ENCODE data around the gene MN1.

Gene MN1

DNA sequence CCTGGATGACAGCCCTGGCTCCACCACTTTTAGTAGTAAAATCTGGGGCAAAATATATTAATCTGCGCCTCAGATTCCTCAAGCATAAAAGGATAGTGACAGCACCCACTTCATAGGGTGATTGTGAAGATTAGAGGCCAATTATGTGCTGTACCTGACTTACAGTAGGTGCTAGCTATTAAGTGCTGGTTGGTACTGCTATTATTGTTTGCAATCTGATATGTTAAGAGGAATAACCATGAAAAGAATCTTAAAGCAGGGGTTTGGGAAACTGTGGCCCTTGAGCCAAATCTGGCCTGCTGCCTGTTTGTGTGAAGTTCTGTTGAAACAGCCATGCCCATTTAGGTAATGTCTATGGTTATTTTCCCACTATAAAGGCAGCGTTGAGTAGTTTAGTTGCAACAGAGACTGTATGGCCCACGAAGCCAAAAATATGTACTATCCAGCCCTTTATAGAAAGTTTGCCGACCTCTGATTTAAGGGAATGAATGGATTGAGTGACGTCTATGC is 44.7 kb upstream of the MN1 start:
- no peak overlapping the region for H3K27ac ChIP-seq
- H3K27me3 ChIP-seq (ENCODE audit: control insufficient read depth, insufficient read depth, low read length), result no peaks in the 10 kb centered on the region
- no peaks in the 10 kb centered on the region for H3K9me3 ChIP-seq (ENCODE audit: control insufficient read depth, low read length)
- no peak for TF ChIP-seq CTCF (IDR thresholded peaks at IDR 0.05)
- H3K9ac ChIP-seq, result no peak overlapping the region
- H3K4me3 ChIP-seq (ENCODE audit: low read depth, low read length), result no peak overlapping the region
- no peaks in the 10 kb centered on the region for H3K36me3 ChIP-seq (ENCODE audit: control insufficient read depth, insufficient read depth, low read length)
- no peak overlapping the region for H3K4me2 ChIP-seq (ENCODE audit: low read length)
- H3K4me1 ChIP-seq, result no peaks in the 10 kb centered on the region
- H3K79me2 ChIP-seq, result no peaks in the 10 kb centered on the region
- H2AFZ ChIP-seq, result no peak overlapping the region

- Histone ChIP-seq H3K36me3 (ENCODE audit: control insufficient read depth, insufficient read depth, low read length) (no peaks in the 10 kb centered on the region), H3K4me2 (ENCODE audit: low read length) (no peak overlapping the region), H3K79me2 (no peaks in the 10 kb centered on the region), H3K27ac (no peak overlapping the region), H3K9ac (no peak overlapping the region), H2AFZ (no peak overlapping the region), H3K27me3 (ENCODE audit: control insufficient read depth, insufficient read depth, low read length) (no peaks in the 10 kb centered on the region), H3K4me3 (ENCODE audit: low read depth, low read length) (no peak overlapping the region), H3K4me1 (no peaks in the 10 kb centered on the region), H3K9me3 (ENCODE audit: control insufficient read depth, low read length) (no peaks in the 10 kb centered on the region)
- no peak for TF ChIP-seq CTCF (IDR thresholded peaks at IDR 0.05)
These were observed 44.1 kb upstream of the MN1 start for GRCh38 chr22:27845644-27846043.

DNA sequence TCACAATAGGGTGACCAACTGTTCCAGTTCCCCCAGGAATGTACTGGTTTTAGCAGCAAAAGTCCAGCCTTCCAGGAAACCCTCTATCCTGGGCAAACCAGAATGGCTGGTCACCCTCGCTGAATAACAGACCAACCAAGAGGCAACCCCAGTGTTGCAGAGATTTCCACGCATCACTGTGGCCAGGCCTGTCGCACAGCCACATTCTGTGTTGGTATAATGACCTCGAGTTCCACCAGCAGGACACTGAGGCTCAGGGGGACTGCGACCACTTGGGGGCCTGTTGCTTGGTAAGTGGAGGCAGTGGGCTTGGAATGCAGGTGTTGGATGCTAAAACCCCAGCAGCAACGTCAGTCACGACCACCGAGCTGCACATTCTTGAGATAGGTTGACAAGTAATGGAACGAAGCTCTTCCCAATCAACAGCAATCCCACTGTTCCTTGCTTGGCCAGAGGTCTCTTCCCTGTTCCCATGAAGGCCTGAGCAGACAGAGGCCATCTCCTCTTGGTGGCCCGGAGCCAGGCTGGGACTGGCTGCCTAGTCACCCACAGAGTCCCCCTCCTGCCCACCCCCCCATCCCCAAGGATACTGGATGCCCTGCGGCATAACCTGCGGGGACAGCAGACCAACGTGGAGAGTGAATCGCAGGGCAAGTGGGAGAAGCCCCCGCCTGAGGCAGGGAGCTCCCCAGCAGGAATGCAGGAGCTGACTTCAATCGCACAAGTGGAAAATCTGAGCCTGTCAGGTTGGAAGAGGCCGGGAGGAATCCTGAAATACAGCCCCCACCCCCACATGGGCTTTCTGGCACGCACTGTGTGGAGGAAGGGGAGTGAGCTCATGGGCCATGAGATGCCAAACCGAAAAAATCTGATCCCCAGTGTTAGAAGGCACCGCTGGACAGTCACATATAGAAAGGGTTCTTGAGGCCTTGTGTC is 43.4 kb upstream of the MN1 start:
- Histone ChIP-seq H3K4me2 (ENCODE audit: low read length) (no peak overlapping the region), H3K27me3 (ENCODE audit: control insufficient read depth, insufficient read depth, low read length) (no peaks in the 10 kb centered on the region), H3K79me2 (no peaks in the 10 kb centered on the region), H2AFZ (no peak overlapping the region), H3K4me1 (no peaks in the 10 kb centered on the region), H3K36me3 (ENCODE audit: control insufficient read depth, insufficient read depth, low read length) (no peaks in the 10 kb centered on the region), H3K4me3 (ENCODE audit: low read depth, low read length) (no peak overlapping the region), H3K9ac (no peak overlapping the region), H3K27ac (no peak overlapping the region), H3K9me3 (ENCODE audit: control insufficient read depth, low read length) (no peaks in the 10 kb centered on the region)
- no peak for TF ChIP-seq CTCF (IDR thresholded peaks at IDR 0.05)

GRCh38 chr22:27844256-27844655 is 42.7 kb upstream of the MN1 start:
- TF ChIP-seq CTCF (IDR thresholded peaks at IDR 0.05), result no peak
- Histone ChIP-seq H3K27me3 (ENCODE audit: control insufficient read depth, insufficient read depth, low read length) (no peaks in the 10 kb centered on the region), H3K36me3 (ENCODE audit: control insufficient read depth, insufficient read depth, low read length) (no peaks in the 10 kb centered on the region)

More at GRCh38 chr22:27844256-27844655, 42.7 kb upstream of the MN1 start:
- no peak overlapping the region for H3K4me3 ChIP-seq (ENCODE audit: low read depth, low read length)
- H3K4me2 ChIP-seq (ENCODE audit: low read length), result no peak overlapping the region
- H3K27ac ChIP-seq, result no peak overlapping the region
- H3K9me3 ChIP-seq (ENCODE audit: control insufficient read depth, low read length), result no peaks in the 10 kb centered on the region
- H3K9ac ChIP-seq, result no peak overlapping the region
- no peak overlapping the region for H2AFZ ChIP-seq
- no peaks in the 10 kb centered on the region for H3K79me2 ChIP-seq
- no peaks in the 10 kb centered on the region for H3K4me1 ChIP-seq
